Panc1 (cell line): ENCODE data around the gene EYS.
"Not testable (repeated sequence)": the region's sequence is repeated elsewhere in the genome, so short reads cannot be mapped to it uniquely, and the experiment has no call there.

Source experiments
- POLR2AphosphoS5 ChIP-seq: IDR thresholded peaks from 2 replicates; pipeline ENCODE4 v1.6.1; 2012; ENCODE audit warnings: mild to moderate bottlenecking, low read depth, low read length, moderate library complexity
- TCF7L2 ChIP-seq: IDR thresholded peaks from 2 replicates; pipeline ENCODE4 v1.6.1; 2011; ENCODE audit warnings: mild to moderate bottlenecking, low read depth, low read length, inconsistent platforms
- TF ChIP-seq, protein P1 (sequence below): fragments of 450-650 bp; IDR thresholded peaks from 2 replicates; pipeline ENCODE4 v1.5.1; 2017; ENCODE audit warnings: mild to moderate bottlenecking
- TF ChIP-seq, protein P2 (sequence below), 2 experiments: IDR thresholded peaks; 2 replicates each; pipeline ENCODE4 v1.6.1; 2011 to 2012; ENCODE audit warnings: low read depth in 2 of 2, control low read depth in 1 of 2, low read length in 1 of 2, mild to moderate bottlenecking in 1 of 2, moderate library complexity in 1 of 2; ENCODE audit not compliant: insufficient read depth in 1 of 2

DNA sequence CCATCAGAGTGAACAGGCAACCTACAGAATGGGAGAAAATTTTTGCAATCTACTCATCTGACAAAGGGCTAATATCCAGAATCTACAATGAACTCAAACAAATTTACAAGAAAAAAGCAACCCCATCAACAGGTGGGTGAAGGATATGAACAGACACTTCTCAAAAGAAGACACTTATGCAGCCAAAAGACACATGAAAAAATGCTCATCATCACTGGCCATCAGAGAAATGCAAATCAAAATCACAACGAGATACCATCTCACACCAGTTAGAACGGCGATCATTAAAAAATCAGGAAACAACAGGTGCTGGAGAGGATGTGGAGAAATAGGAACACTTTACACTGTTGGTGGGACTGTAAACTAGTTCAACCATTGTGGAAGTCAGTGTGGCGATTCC is 1773.1 kb downstream of the EYS start:
- TF ChIP-seq, protein P1, sequence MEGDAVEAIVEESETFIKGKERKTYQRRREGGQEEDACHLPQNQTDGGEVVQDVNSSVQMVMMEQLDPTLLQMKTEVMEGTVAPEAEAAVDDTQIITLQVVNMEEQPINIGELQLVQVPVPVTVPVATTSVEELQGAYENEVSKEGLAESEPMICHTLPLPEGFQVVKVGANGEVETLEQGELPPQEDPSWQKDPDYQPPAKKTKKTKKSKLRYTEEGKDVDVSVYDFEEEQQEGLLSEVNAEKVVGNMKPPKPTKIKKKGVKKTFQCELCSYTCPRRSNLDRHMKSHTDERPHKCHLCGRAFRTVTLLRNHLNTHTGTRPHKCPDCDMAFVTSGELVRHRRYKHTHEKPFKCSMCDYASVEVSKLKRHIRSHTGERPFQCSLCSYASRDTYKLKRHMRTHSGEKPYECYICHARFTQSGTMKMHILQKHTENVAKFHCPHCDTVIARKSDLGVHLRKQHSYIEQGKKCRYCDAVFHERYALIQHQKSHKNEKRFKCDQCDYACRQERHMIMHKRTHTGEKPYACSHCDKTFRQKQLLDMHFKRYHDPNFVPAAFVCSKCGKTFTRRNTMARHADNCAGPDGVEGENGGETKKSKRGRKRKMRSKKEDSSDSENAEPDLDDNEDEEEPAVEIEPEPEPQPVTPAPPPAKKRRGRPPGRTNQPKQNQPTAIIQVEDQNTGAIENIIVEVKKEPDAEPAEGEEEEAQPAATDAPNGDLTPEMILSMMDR, result not testable (repeated sequence)
- TF ChIP-seq, protein P2, sequence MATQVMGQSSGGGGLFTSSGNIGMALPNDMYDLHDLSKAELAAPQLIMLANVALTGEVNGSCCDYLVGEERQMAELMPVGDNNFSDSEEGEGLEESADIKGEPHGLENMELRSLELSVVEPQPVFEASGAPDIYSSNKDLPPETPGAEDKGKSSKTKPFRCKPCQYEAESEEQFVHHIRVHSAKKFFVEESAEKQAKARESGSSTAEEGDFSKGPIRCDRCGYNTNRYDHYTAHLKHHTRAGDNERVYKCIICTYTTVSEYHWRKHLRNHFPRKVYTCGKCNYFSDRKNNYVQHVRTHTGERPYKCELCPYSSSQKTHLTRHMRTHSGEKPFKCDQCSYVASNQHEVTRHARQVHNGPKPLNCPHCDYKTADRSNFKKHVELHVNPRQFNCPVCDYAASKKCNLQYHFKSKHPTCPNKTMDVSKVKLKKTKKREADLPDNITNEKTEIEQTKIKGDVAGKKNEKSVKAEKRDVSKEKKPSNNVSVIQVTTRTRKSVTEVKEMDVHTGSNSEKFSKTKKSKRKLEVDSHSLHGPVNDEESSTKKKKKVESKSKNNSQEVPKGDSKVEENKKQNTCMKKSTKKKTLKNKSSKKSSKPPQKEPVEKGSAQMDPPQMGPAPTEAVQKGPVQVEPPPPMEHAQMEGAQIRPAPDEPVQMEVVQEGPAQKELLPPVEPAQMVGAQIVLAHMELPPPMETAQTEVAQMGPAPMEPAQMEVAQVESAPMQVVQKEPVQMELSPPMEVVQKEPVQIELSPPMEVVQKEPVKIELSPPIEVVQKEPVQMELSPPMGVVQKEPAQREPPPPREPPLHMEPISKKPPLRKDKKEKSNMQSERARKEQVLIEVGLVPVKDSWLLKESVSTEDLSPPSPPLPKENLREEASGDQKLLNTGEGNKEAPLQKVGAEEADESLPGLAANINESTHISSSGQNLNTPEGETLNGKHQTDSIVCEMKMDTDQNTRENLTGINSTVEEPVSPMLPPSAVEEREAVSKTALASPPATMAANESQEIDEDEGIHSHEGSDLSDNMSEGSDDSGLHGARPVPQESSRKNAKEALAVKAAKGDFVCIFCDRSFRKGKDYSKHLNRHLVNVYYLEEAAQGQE (IDR thresholded peaks at IDR 0.05; ENCODE audit: insufficient read depth in 1 of 2, low read depth in 2 of 2, low read length in 1 of 2), result not testable (repeated sequence)
- TF ChIP-seq POLR2AphosphoS5, TCF7L2: not testable (repeated sequence)
